HG03354 (cell line): ENCODE data around the gene PON1.

Experiments
- ATAC-seq: cut with Tn5 transposase; IDR thresholded peaks from one replicate; pipeline ENCODE4 v1.9.1; 2021; ENCODE audit warnings: mild to moderate bottlenecking; ENCODE audit not compliant: unreplicated experiment, poor library complexity, severe bottlenecking

PON1 gene

DNA sequence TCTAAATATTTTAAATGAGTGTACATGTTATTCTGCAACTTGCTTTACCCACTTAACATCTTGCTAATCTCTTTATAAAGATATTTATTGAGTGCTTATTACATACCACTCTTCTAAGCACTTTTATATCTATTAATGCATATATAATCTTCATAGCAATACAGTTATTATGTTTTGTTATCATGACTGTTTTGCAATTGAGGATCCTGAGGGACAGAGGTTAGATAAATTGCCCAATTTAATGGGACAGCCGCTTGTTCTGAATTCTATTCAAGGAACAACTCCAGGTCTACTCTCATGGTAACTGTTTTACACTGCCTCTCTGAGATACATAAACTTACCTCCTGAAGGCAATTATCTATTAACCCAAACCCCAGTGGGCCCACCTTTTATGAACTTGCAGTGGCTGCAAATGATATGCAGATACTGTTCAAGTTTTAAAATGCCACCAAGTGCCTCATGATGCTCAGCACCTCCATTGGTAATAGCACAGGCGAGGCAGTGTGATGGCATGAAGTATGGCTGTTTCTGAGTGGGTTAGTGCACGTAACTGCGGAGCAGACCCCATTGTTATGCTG lies 60.5 kb downstream of the PON1 start:
- no peak for ATAC-seq

DNA sequence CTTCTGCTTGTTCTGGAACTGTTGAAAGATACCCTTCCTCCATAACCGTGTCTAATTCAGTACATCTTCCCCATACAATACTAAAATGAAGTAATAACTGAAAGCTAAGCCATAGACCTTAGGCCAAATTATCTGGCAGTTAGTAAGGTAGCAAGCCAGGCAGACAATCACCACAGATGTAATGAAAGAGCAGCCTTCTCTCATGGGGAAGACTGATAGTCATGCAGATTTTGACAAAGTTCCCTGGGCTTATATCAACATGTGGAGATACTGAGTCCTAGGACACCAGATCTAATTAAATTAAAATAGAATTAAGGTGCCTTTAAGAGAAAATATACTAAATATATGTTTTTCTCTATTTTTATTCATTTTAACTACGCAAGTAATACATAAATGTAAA lies 61.5 kb downstream of the PON1 start:
- ATAC-seq = no peak

DNA sequence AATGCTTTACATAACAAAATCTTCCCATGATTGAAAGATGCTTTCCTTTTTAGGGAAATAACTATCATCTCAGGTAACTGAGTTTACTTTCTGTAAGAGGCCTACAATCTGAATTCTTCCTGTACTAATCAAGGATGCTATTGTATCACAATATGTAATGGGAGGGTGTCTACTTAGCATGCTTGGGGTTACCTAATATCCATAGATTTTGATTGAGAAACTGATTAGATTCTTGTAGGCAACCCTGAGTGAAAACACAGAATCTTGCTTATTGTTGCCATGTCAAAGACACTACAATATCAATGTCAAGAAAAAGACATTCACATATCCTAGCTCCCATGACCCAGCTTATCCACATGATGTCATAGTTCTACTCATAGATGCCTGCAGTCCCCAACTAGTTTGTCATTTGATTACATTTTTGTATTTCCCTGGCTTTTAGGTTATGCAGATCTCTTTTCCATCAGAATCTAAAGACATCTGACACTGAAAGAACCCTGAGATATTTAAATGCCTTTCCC lies 62.4 kb downstream of the PON1 start:
- no peak for ATAC-seq

DNA sequence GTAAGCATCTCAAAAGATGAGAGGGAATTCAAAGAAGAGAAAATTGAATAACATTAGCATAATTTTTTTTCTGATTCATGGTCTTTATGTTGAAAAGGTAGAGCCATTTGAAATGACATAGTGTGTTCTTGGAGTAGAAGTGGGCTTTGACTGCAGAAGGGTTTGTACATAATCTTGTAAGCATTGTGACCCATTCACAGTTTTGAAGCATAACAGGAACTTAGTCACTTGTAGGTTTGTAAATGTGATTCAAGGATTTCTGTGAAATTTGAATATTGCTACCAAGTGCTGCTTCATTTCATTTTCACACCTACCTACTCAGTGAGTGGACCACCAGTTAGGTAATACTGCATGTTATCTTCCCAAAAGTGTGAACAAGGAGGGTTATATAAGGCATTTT lies 68.6 kb downstream of the PON1 start:
- ATAC-seq = no peak

DNA sequence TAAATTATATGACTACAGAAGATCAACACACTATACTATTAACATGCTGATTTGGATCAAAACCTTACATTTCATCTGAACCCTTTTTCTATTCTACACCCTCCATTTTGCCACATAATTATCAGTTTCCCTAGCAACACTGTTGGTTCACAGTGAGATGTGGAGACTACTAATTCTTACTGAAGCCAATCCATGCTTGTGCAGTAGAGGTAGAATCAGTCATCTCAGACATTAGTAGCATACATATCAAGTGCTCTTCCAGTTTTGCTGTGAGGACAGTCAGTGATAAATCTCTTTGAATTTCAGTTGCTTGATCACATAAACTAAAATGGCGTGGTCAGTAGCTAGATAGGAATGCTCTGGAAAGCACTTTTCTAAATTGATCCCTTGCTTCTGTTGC lies 70.3 kb downstream of the PON1 start:
- ATAC-seq = no peak

DNA sequence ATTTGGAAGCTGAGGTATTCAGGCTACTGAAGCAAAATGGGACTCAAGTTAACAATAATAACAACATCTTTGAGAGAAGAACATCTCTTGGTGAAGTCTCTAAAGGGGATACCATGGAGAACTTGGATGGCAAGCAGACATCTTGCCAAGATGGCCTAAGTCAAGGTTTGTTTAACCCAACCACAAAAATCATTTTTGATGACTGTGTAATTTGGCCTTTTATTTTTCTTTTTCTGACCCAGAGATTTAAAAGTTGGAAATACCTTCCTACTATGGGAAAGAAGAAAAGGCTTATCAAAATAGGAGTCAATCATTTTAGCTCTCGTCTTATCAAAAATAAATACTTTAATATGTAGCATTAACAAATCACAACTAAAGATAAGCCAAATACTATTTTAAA lies 72.4 kb downstream of the PON1 start:
- ATAC-seq = no peak

DNA sequence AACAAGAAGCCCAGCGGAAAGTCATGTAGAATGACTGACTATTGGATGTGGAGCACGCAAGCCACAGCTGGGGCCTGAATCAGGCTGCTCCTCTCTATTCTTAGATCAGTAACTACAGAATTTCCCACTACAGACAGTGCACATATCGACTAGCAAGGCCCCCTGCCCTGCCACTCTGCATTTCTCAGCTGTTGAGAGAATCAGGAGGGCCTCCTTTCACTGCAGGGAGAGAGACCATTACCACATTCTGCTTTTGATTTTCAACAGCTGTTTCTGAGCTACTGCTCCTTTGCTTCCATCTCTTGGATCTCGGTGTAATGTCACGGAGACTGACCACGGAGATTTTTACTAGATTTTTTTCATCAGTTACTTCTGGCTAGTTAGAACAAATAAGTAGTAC lies 73.8 kb downstream of the PON1 start:
- ATAC-seq = no peak
